GM10266 (cell line): ENCODE measurements around the gene RAB2B.

Experiments
- DNase-seq: peaks from one replicate; pipeline ENCODE4 v3.0.0; 2012; ENCODE audit errors: extremely low spot score
- TF ChIP-seq, protein P1 (sequence below): IDR thresholded peaks from 2 replicates; pipeline ENCODE4 v1.5.1; 2012; ENCODE audit warnings: mild to moderate bottlenecking, low read depth; ENCODE audit not compliant: control insufficient read depth, insufficient read depth; ENCODE audit errors: missing control alignments

RAB2B gene

DNA sequence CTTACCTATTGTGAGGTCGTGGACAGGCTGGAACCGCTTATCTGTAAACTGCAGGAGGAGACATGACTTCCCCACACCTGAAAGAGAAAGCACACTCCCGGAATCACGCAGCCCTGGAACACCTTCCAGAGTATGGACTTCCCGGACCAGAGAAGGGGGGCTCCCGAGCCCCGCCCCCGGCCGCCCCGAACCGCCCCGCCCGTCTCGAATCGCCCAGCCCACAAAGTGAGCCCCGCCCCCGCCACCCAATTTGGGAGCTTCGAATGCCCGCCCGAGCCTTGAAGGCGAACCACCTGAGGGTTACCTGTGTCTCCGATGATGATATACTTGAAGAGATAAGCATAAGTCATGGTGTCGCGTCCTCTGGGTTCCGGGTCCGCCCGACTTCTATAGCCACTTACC, 235 bp downstream of the RAB2B start:
- DNase-seq = no peak
- TF ChIP-seq, protein P1, sequence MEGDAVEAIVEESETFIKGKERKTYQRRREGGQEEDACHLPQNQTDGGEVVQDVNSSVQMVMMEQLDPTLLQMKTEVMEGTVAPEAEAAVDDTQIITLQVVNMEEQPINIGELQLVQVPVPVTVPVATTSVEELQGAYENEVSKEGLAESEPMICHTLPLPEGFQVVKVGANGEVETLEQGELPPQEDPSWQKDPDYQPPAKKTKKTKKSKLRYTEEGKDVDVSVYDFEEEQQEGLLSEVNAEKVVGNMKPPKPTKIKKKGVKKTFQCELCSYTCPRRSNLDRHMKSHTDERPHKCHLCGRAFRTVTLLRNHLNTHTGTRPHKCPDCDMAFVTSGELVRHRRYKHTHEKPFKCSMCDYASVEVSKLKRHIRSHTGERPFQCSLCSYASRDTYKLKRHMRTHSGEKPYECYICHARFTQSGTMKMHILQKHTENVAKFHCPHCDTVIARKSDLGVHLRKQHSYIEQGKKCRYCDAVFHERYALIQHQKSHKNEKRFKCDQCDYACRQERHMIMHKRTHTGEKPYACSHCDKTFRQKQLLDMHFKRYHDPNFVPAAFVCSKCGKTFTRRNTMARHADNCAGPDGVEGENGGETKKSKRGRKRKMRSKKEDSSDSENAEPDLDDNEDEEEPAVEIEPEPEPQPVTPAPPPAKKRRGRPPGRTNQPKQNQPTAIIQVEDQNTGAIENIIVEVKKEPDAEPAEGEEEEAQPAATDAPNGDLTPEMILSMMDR = no peak

DNA sequence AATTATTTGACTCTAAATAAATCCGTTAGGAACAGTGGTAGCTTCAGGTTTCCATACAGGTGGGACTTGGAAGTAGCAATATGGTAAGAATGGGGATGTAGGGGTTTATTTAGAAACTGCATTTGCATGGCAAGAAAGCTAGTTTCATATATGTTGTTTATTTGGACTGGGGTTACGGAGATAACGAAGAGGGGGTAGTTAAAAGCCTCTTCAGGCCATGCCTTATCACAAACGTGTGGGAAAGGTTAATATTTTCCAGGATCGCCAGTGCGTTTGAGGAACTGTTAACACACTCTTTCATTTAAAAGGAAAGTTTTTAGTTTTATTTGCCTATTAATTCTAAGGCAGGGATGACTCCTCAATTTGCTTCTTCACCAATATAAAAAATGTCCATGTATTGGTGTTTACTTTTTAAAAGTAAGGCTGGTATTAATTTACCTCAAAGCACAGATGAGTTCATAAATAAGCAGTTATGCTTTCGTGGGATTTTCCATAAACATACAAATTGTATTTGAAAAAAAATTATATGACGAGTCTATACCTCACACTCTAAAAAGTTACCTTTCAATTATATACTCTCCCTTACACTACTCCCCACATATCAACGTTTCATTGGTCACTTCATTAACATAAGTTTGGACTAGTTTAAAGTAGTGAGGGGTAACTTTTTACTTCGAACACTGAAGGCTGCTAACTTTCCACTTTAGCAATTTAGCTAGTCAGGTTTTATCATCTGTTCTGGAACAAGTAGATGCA, 814 bp downstream of the RAB2B start:
- TF ChIP-seq, protein P1 = no peak
- no peak for DNase-seq

DNA sequence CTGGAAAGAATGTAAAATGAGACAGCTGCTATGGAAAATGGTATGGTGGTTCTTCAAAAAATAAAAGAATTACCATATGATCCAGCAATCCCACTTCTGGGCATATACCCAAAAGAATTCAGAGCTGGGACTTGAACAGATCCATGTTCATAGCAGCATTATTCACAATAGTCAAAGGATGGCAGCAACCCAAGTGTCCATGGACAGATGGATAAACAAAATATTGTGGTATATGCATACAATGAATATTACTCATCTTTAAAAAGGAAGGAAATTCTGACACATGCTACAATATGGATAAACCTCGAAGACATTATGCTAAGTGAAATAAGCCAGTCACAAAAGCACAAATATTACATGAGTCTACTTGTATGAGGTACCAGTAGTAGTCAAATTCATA, 9.1 kb downstream of the RAB2B start:
- no peak for DNase-seq
- TF ChIP-seq, protein P1 = no peak

DNA sequence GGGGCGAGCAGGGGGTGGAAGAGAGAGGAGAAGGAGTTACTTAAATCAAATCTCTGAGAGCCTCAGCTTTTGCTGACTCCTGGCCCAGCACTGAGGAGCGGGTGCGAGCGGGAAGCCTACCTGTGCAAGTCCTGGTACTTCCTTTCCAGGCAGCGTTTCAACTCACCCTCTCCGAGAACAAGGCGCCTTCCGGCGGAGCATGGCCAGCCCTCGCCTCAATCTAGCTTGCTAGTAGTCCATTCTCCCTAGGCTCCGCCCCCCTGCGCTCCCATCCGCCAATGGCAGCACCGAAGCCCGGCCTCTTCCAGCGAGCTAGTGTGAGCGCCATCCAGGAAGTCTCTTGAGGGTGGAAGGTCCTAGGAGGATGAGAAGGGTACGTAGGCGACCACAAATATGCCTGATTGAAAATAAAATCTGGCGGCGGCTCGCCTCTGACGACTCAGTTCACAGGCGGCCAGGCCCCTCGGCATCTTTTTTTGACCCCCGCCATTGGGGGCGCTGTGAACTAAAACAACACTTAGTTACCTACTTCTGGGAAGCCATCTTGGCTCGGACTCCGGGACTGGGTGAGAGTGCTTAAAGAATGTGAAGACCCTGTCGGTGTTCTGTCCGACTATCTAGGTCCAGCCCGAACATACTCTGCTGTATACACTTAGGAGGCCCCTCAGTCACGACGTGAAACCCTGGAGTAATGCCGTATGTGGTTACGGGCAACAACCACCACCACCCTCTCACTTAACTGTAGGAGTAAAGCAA, 20.7 kb downstream of the RAB2B start, which contains the start of gene CHD8:
CHD8 (minus strand) TSS at position 212 of the 756 bp plus-strand sequence. CDS start 24,480 bp downstream, outside the sequence.
- peak; percentile 95 for DNase-seq
- TF ChIP-seq, protein P1 = peak; percentile 83

DNA sequence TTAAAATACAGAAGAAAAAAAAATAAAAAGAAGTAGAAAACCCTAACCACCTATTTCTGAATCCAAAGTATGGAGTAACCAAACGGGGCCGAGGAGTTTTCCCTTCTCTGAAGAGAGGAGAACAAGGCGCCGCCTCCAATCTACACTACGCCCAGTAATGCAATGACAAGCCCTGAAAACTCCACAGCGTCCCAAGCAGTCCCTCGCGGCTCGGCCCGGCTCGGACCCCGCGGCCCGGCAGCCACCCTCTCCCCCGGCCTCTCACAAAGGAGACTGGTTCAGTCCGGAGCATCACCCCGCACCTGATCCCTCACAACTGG, 21.2 kb downstream of the RAB2B start:
- TF ChIP-seq, protein P1 = no peak
- no peak for DNase-seq

DNA sequence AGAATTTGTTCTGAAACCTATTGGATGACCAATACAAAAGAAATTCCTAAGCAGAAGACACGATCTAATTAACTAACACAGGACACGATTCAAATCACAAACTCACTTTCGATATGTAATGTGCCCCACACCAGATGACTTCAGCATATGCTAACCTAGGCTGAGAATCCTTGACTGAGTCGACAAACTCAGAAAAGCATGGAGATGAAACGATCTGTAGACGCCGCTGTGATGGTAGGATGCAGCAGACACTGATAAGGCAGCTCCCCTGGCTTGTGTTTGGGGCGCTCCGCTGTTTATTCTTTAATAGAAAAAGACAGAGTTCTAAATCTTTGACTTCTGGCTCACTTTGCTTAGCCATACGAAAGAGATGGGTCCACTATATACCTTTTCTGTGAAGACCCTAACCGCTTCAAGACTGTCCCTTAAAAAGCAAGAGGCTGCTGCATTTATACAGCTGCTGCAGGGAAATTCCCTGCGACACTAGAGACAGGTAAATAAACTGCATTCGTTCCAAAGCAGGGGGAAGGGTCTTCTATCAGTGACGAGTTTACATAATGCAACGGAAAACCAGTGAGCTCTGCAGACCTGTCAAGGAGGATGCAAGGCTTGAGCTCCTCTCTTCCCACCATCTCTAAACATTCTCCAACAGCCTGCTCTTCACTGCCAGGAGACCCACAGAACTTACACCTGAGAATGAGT, 21.8 kb downstream of the RAB2B start:
- no peak for DNase-seq
- TF ChIP-seq, protein P1 = no peak
